H9 (cell line): ENCODE data around the gene KRT86. TPM values are rescaled to one million over a fixed set of nuclear protein-coding genes. Genes with fewer than 3 reads are reported as not detected.

Experiments used
- DNase-seq: peaks from one replicate; pipeline ENCODE4 v3.0.0-alpha.2; 2017
- H2AFZ ChIP-seq: one replicate; pipeline ENCODE4 v1.6.1; 2013; ENCODE audit warnings: mild to moderate bottlenecking, low read length, control low read depth, moderate library complexity
- H2AK5ac ChIP-seq: 2 replicates; pipeline ENCODE4 v1.6.1; 2013; ENCODE audit warnings: low read length, control low read depth, mixed read lengths; ENCODE audit not compliant: insufficient read length
- H2BK120ac ChIP-seq: one replicate; pipeline ENCODE4 v1.6.1; 2013; ENCODE audit warnings: low read depth, mild to moderate bottlenecking, low read length, control low read depth, inconsistent platforms; ENCODE audit not compliant: poor library complexity, severe bottlenecking
- H2BK12ac ChIP-seq: 2 replicates; pipeline ENCODE4 v1.6.1; 2013; ENCODE audit warnings: low read length, control low read depth, mixed read lengths, low read depth; ENCODE audit not compliant: insufficient read length
- H2BK15ac ChIP-seq: 2 replicates; pipeline ENCODE4 v1.6.1; 2013; ENCODE audit warnings: low read depth, low read length, control low read depth
- H2BK20ac ChIP-seq: one replicate; pipeline ENCODE4 v1.6.1; 2013; ENCODE audit warnings: low read depth, mild to moderate bottlenecking, low read length, control low read depth, inconsistent platforms; ENCODE audit not compliant: poor library complexity, severe bottlenecking
- H2BK5ac ChIP-seq: 2 replicates; pipeline ENCODE4 v1.6.1; 2013; ENCODE audit warnings: low read length, control low read depth, mixed read lengths; ENCODE audit not compliant: insufficient read length
- H3K14ac ChIP-seq: 2 replicates; pipeline ENCODE4 v1.6.1; 2013; ENCODE audit warnings: low read length, control low read depth; ENCODE audit not compliant: insufficient read depth
- H3K18ac ChIP-seq: 2 replicates; pipeline ENCODE4 v1.6.1; 2013; ENCODE audit warnings: low read depth, mild to moderate bottlenecking, mixed read lengths, low read length, control low read depth; ENCODE audit not compliant: insufficient read length
- H3K23ac ChIP-seq: 2 replicates; pipeline ENCODE4 v1.6.1; 2013; ENCODE audit warnings: low read length, control low read depth, mixed read lengths, low read depth; ENCODE audit not compliant: insufficient read length
- H3K23me2 ChIP-seq: 2 replicates; pipeline ENCODE4 v1.6.1; 2013; ENCODE audit warnings: low read depth, mild to moderate bottlenecking, mixed read lengths, low read length, control low read depth; ENCODE audit not compliant: insufficient read length, poor library complexity, severe bottlenecking
- H3K27ac ChIP-seq: 2 replicates; pipeline ENCODE4 v1.5.1; 2013; ENCODE audit warnings: low read length, control low read depth, mixed read lengths, low read depth; ENCODE audit not compliant: insufficient read length
- H3K27me3 ChIP-seq: 2 replicates; pipeline ENCODE4 v1.6.1; 2013; ENCODE audit warnings: low read length, control low read depth, inconsistent platforms; ENCODE audit not compliant: insufficient read depth
- H3K4ac ChIP-seq: 2 replicates; pipeline ENCODE4 v1.6.1; 2013; ENCODE audit warnings: low read depth, mild to moderate bottlenecking, control low read depth, inconsistent platforms, low read length, moderate library complexity
- H3K4me1 ChIP-seq: 2 replicates; pipeline ENCODE4 v1.6.1; 2013; ENCODE audit warnings: low read length, control low read depth, inconsistent platforms; ENCODE audit not compliant: insufficient read depth
- H3K4me2 ChIP-seq: 2 replicates; pipeline ENCODE4 v1.6.1; 2013; ENCODE audit warnings: low read length, control low read depth, mixed read lengths; ENCODE audit not compliant: insufficient read length, insufficient read depth
- H3K56ac ChIP-seq: 2 replicates; pipeline ENCODE4 v1.6.1; 2013; ENCODE audit warnings: low read depth, mild to moderate bottlenecking, mixed read lengths, low read length, control low read depth; ENCODE audit not compliant: insufficient read length
- H3K79me1 ChIP-seq: 2 replicates; pipeline ENCODE4 v1.6.1; 2013; ENCODE audit warnings: low read depth, mild to moderate bottlenecking, moderate library complexity, low read length, control low read depth, inconsistent platforms; ENCODE audit not compliant: insufficient read depth, poor library complexity, severe bottlenecking
- H3K79me2 ChIP-seq: 2 replicates; pipeline ENCODE4 v1.6.1; 2013; ENCODE audit warnings: low read length, control low read depth, inconsistent platforms; ENCODE audit not compliant: insufficient read depth
- H3K9ac ChIP-seq: 2 replicates; pipeline ENCODE4 v1.6.1; 2013; ENCODE audit warnings: low read length, control low read depth, mixed read lengths; ENCODE audit not compliant: insufficient read length; ENCODE audit errors: extremely low read depth
- H3K9me3 ChIP-seq: one replicate; pipeline ENCODE4 v1.6.1; 2013; ENCODE audit warnings: low read depth, low read length, inconsistent platforms; ENCODE audit not compliant: control insufficient read depth
- H3T11ph ChIP-seq: one replicate; pipeline ENCODE4 v1.6.1; 2013; ENCODE audit warnings: mild to moderate bottlenecking, low read length, control low read depth, inconsistent platforms
- H4K20me1 ChIP-seq: one replicate; pipeline ENCODE4 v1.6.1; 2013; ENCODE audit not compliant: control insufficient read depth, insufficient read length, insufficient read depth
- H4K5ac ChIP-seq: 2 replicates; pipeline ENCODE4 v1.6.1; 2013; ENCODE audit warnings: low read depth, mild to moderate bottlenecking, mixed read lengths, low read length, control low read depth; ENCODE audit not compliant: insufficient read length
- H4K8ac ChIP-seq: replicated peaks from 2 replicates; pipeline ENCODE4 v1.6.1; 2013; ENCODE audit warnings: low read length, control low read depth, mixed read lengths, low read depth; ENCODE audit not compliant: insufficient read length
- H4K91ac ChIP-seq: 2 replicates; pipeline ENCODE4 v1.6.1; 2013; ENCODE audit warnings: low read depth, mild to moderate bottlenecking, moderate library complexity, mixed read lengths, low read length, control low read depth; ENCODE audit not compliant: insufficient read length
- H3K27ac Mint-ChIP-seq, 3 experiments: 2 replicates in 2 of 3; 3 replicates in 1 of 3; pipeline ENCODE4 v1.8.0; 2020 to 2021; ENCODE audit warnings: mixed read lengths in 3 of 3, mild to moderate bottlenecking in 1 of 3, moderate library complexity in 1 of 3
- H3K27me3 Mint-ChIP-seq: 2 replicates; pipeline ENCODE4 v1.8.0; 2021; ENCODE audit warnings: low read depth, mild to moderate bottlenecking, moderate library complexity, mixed read lengths
- H3K36me3 Mint-ChIP-seq, 3 experiments: 2 replicates in 2 of 3; 3 replicates in 1 of 3; pipeline ENCODE4 v1.8.0; 2020 to 2021; ENCODE audit warnings: low read depth in 3 of 3, mixed read lengths in 3 of 3; ENCODE audit not compliant: insufficient read depth in 1 of 3
- H3K4me1 Mint-ChIP-seq, 2 experiments: 2 replicates each; pipeline ENCODE4 v1.8.0; 2020; ENCODE audit warnings: mixed read lengths in 2 of 2
- H3K4me3 Mint-ChIP-seq, 2 experiments: 2 replicates in 1 of 2; 3 replicates in 1 of 2; pipeline ENCODE4 v1.8.0; 2020 to 2021; ENCODE audit warnings: mild to moderate bottlenecking in 2 of 2, mixed read lengths in 2 of 2, moderate library complexity in 1 of 2
- H3K9me3 Mint-ChIP-seq, 2 experiments: 2 replicates in 1 of 2; 3 replicates in 1 of 2; pipeline ENCODE4 v1.8.0; 2020; ENCODE audit warnings: mild to moderate bottlenecking in 2 of 2, mixed read lengths in 2 of 2, moderate library complexity in 1 of 2
- WGBS: extraction: QIAGEN DNeasy Blood & Tissue Kit; methylation state at CpG from one replicate; pipeline ENCODE4 v1.1.7; 2013; ENCODE audit warnings: missing lambda C conversion rate, low lambda C conversion rate, mixed read lengths; ENCODE audit not compliant: insufficient read length; ENCODE audit errors: extremely low coverage; 5-methylcytosine and 5-hydroxymethylcytosine counted together
- total RNA-seq: library from RNA; stranded (reverse); gene quantifications from 2 replicates; pipeline ENCODE4 v1.2.1, GENCODE V29; 2021
- TF ChIP-seq, protein P1 (sequence below): fragments of 200-600 bp; sonication (generic); conservative IDR thresholded peaks from 3 replicates; pipeline ENCODE4 v1.8.0; 2021; ENCODE audit warnings: antibody characterized with exemption, mild to moderate bottlenecking

The KRT86 gene
- total RNA-seq, 1 experiment from 2014 or later: not detected

DNA sequence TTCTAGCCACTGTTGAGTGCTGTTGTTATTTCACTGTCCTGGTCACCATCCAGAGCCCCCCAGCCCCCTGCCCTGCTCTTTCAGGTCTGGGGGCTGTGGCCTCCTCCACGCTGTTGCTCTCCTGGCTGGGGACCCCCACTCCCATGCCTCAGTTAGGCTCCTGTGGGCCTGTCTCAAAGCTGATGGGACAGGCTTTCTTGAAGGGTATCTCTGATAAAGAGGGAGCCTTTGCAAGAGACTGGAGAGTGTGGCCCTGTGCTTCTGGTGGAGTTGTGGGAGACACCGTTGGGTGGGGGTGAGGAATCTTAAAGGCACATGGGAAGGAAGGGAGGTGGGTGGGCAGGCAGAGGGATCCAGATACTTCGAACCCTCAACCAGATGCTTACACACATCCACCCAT is 12.2 kb upstream of the KRT86 start:
- no peaks in the 10 kb centered on the region for H3K23me2 ChIP-seq
- H3K27me3 ChIP-seq: no peaks in the 10 kb centered on the region; the same call in 1 of the 2 replicates
- H2AFZ ChIP-seq: no peak overlapping the region
- no peak overlapping the region for H3K4ac ChIP-seq
- no peak overlapping the region for H2BK12ac ChIP-seq
- H3T11ph ChIP-seq: no peak overlapping the region
- no peak overlapping the region for H3K14ac ChIP-seq
- no peak overlapping the region for H3K18ac ChIP-seq
- Mint-ChIP-seq H3K4me1 (peaks cover 19% of the 10 kb centered on the region in 2 experiments), H3K4me3 (no peak overlapping the region), H3K36me3 (peaks cover 0 to 26% (median 5%) of the 10 kb centered on the region in 3 experiments; a peak in 2 of 7 replicates), H3K27ac (no peak overlapping the region), H3K27me3 (peaks cover 65% of the 10 kb centered on the region), H3K9me3 (peaks cover 15 to 28% of the 10 kb centered on the region in 2 experiments; a peak in 4 of 5 replicates)
- no peak overlapping the region for H3K56ac ChIP-seq
- no peak overlapping the region for H2BK5ac ChIP-seq
- no peak overlapping the region for H3K9ac ChIP-seq
- no peak overlapping the region for H4K8ac ChIP-seq
- no peaks in the 10 kb centered on the region for H3K9me3 ChIP-seq
- H2AK5ac ChIP-seq: no peak overlapping the region
- no peak for DNase-seq
- TF ChIP-seq, protein P1, sequence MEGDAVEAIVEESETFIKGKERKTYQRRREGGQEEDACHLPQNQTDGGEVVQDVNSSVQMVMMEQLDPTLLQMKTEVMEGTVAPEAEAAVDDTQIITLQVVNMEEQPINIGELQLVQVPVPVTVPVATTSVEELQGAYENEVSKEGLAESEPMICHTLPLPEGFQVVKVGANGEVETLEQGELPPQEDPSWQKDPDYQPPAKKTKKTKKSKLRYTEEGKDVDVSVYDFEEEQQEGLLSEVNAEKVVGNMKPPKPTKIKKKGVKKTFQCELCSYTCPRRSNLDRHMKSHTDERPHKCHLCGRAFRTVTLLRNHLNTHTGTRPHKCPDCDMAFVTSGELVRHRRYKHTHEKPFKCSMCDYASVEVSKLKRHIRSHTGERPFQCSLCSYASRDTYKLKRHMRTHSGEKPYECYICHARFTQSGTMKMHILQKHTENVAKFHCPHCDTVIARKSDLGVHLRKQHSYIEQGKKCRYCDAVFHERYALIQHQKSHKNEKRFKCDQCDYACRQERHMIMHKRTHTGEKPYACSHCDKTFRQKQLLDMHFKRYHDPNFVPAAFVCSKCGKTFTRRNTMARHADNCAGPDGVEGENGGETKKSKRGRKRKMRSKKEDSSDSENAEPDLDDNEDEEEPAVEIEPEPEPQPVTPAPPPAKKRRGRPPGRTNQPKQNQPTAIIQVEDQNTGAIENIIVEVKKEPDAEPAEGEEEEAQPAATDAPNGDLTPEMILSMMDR: no peak
- no peak overlapping the region for H2BK20ac ChIP-seq
- WGBS: no CpG with 5 or more reads among the region's 3 CpGs
- H2BK15ac ChIP-seq: no peak overlapping the region
- H3K4me1 ChIP-seq: no peaks in the 10 kb centered on the region
- H3K79me1 ChIP-seq: no peaks in the 10 kb centered on the region
- no peak overlapping the region for H3K23ac ChIP-seq
- H3K4me2 ChIP-seq: no peak overlapping the region
- no peaks in the 10 kb centered on the region for H4K20me1 ChIP-seq
- H3K27ac ChIP-seq: no peak overlapping the region
- no peak overlapping the region for H2BK120ac ChIP-seq
- H3K79me2 ChIP-seq: no peaks in the 10 kb centered on the region
- H4K5ac ChIP-seq: no peak overlapping the region
- H4K91ac ChIP-seq: no peak overlapping the region
